Right lobe of liver (tissue), 4 donors: ENCODE measurements around the gene MAGI1.

Experiments
- CTCF ChIP-seq, 4 donors: fragments of 200-600 bp in 3 of 4; fragments of 450-650 bp in 1 of 4; IDR thresholded peaks; one replicate each; pipeline versions ENCODE4 v1.5.1 to v1.8.0; 2016 to 2022; ENCODE audit warnings: antibody characterized with exemption in 4 of 4, mild to moderate bottlenecking in 2 of 4
- POLR2A ChIP-seq: fragments of 450-650 bp; IDR thresholded peaks from one replicate; pipeline ENCODE4 v1.6.1; 2017; ENCODE audit warnings: antibody characterized with exemption, mild to moderate bottlenecking
- donor health status: DM: no; HTN: no; CAD: no.
- donor health status: DM: no; HTN: no; CAD: no.
- donor health status: DM: no; HTN: yes; CAD: no.

- TF ChIP-seq CTCF (IDR thresholded peaks at IDR 0.05) = no peak
- TF ChIP-seq POLR2A = no peak
These were observed 395.8 kb downstream of the MAGI1 start for GRCh38 chr3:65642883-65643282.
